ENCODE results near the gene PIK3R6.
"Not testable (repeated sequence)": the region's sequence is repeated elsewhere in the genome, so short reads cannot be mapped to it uniquely, and the experiment has no call there.

The PIK3R6 gene

DNA sequence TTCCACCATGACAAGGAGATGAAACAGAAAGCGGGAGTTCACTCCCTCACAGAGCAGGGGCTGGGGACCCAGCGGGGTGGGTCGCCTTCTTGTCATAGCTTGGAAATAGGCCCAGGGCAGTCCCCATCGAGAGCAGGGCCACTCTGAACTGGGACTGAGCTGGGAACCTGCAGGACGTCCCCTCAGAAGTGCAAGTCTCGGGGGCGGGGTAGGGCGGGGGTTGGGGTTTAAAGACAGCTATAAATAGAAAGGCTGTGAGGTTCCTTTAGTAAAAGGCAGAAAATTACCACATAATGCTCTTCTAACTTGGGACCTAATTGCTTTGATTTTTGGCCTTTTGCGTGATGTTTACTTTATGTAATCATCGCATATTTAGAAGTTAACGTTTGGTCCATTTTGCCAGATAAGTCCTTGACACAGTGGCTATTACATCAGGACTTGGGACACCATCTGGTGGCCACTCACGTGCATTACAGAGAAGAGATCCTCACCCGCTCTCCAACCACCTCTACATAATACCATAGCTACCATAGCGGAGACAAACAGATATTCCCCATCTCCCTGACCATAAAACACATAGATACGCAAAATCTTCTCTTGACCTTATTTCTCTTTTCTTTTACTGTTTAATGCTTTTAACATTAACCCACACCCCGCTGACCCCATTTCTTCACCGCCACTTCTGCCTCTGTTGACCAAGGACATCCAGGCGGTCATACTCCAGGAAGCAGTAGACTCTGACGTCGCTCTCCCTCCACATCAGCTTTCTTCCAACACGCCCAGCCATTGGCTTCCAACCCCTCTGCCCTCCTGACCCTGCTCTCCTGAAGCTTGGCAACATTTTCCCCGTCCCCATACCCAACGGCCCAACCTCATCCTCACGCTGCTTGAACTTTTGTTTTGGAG, 27.5 kb upstream of the PIK3R6 start:
- DNase-seq (ENCODE audit: low spot score), result peak; percentile 55

DNA sequence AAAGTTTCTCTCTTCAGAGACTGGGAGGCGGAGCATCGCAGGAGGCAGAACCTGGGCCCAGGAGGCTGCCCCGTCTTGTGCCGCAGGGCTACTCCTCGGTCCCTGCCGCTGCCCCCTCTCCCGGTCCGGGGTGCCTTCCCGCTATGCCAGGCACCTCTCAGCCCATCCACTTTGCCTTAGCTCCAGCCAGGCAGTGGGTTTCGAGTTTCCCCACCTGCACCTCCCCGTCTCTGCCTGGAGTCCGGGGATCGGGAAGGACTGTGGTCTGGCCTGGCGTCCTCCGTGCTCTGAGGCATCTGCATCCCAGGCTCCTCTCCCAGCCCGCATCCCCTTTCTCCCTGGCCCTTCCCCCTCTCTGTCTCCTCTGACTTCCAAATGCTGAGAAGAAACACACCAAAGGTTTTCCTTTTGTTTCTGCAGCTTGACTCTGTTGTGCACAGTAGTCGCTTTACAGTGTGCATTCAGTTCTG, 26.8 kb upstream of the PIK3R6 start:
- no peak for DNase-seq (ENCODE audit: low spot score)

DNA sequence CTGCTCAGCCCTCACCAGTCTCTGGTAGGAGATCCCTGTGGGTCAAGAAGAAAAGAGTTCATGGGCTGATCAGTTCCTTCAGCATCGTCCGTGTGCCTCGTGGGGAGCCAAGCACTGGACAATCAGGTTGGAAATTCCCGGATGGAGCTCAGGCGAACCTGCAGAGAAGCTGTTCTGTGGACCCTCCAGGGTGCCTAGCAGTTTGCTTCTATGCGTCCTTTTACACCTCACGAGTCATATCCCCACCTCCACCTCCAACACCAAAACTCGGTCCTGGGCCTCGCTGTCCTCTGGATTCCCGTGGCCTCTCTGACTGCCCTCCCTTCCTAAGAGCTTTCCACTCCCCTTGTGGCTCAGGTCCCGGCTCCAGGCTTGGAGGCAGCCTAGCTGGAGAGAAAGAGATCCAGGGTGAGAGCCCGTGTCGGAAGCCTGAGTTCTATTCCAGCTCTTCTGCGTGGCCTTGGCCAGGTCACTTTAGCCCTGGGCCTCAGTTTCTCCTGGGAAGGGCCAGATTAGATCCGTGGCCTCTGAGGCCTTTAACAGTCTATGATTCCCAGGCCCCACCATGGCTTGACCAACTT, 26.2 kb upstream of the PIK3R6 start:
- no peak for DNase-seq (ENCODE audit: low spot score)

DNA sequence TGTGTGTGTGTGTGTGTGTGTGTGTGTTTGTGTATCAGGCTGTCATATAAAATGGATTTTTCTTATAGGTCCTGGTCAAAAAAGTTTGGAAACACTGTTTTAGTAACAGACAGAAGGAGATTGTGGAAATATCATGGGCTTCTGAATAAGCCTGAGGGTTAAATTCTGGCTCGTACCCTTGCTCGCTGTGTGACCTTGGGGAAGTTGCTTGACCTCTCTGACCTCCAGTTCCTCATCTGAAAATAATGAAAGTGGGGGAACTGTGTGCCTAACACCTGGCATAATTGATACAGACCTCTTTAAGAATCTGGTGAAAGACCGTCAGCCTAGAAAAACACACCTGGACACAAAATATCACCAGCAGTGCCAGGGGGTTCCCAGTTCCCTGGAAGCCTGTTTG, 25.6 kb upstream of the PIK3R6 start:
- no peak for DNase-seq (ENCODE audit: low spot score)

DNA sequence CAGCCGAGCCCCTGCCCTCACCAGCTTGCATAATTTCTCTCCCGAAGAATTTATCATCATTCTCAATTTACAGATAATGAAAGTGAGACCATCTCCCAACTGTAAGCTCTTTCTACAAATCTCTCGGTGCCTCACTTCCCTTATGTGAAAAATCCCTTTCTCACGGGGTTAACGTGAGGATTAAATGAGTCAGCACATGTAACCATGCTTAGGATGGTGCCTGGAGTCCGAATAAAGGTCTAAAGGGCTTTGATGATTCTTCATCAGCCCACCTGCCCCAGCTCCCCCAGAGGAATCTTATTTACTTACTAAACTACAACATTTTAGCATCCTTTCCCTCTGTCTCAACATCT, 24.8 kb upstream of the PIK3R6 start:
- no peak for DNase-seq (ENCODE audit: low spot score)

DNA sequence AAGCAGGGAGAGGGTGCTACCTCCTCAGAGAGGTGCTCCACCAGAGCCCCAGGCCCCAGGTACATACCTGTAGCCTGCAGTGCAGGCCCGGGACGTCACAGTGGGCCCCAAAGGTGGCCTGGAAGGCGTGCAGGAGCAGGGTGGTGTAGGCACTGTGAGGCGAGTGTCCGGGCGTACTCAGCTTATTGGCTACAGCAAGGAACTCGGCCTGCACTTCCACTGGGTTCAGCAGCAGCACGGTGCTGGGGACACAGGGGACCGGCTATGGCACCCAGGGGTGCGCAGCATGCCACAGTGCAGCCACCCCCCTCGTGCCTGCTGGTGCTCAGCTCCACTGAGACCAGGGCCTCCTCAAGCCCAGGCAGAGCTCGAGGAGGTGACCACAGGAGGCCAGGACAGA, 23.2 kb upstream of the PIK3R6 start:
- no peak for DNase-seq (ENCODE audit: low spot score)

DNA sequence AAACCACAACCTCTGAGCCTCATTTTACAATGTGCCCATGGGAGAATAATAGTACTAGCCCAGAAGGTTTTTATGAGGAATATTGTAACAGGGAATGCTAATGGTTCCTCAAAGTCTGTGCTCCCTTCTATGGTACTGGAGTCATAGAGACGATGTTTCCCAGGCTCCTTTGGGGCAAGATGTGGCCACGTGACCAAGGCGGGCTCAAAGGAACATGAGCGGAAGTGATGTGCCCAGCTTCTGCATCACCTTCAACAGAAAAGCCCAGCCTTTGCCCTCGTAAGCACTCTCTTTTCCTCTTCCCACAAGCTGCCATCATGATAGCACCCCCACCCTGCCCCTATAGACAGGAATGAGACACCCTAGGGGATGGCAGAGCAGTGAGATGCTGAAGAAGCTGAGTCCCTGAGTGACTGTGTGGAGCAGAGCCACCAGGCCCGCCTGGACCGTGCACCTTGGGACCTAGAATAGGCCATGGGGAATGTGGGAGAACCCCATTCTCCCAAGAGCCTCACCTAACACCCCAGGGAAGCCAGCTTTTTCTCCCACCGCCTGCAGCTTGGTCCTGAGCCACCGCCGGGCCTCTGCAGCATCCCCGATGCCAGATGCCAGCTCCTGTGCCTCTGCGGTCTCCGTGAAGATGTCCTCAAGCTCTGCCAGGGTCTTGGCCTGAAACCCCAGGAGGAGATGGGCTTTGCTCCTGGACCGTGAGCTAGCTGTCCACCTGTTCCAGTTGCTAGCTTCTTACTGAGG, 22.2 kb upstream of the PIK3R6 start:
- no peak for DNase-seq (ENCODE audit: low spot score)

DNA sequence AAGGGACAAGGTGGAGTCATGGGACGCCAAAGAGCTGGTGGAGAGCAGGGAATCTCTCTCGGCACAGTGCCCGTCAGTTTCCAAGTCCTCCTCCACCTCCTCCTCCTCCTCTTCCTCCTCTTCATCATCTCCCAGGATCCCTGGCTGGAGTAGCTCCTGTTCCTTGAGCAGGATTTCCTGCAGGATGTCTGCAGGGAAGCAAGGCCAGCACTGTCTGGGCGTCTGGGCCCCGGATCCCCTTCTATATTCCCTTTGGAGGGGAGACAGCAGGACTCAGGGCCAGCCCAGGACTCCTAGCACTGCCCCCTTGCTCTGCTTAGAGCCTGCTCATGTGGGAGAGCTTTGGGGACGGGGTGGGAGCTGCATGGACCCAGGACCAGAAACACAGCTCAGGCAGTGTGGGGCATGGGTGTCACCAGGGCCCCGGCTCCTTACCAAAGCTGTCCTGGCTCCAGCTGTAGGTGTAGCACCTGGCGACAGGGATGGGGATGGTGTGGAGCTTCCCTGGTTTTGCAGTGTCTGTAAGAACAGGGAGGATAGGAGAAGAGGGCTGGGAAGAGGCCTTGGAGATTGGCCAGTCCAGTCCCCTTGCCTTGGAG, 21.3 kb upstream of the PIK3R6 start:
- no peak for DNase-seq (ENCODE audit: low spot score)

DNA sequence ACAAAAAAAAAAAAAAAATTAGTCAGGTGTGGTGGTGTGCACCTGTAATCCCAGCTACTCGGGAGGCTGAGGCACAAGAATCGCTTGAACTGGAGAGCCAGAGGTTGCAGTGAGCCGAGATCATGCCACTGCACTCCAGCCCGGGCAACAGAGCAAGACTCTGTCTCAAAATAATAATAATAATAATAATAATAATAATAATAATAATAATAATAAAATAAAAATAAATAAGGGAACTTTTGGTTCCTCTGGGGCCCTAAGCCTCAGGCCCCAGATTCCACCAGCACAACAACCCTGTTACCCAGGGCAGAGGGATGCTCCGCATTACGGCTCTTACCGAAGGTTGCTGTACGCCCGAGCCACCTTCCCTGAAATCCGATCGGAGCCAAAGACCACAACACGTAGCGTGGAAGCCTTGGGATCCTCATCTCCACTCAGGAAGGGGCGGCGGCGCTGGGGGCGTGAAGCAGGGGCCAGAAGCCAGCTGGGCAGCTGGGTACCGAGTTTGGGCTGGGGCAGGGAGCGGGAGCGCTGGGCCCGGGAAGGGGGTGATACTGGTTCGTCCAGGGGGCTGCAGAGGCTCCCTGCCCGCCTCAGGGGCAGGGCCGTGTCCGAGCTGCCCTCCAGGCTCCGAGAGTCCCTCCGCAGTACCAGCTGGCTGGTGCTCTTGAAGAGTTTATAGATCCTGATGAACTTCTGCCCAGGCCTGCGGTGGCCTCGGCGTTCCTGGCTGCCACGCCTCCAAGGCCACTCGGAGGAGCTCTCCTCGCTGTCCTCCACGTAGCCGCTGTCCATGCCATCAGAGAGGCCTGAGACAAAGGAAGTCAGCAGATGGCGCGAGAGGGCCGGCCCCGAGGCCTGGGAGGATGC, 20.6 kb upstream of the PIK3R6 start:
- DNase-seq (ENCODE audit: low spot score), result no peak

DNA sequence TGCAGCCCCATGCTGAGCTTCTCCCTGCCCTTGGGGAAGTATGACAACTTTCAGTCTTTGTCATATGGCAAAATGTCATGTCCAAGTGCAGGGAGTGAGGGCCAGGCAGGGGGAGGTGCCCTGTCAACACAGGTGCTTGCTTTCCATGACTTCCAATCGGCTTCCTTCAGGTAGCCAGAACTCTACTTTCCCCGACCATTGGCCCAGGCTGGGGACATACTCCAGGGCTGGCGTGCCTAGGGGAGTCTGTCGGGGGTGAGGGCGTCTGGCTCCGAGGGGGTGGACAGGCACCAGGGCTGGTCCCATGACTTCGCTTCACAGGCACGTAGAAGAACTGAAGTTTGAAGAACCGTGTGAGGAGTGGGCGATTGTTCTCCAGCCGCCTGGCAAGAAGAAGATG, 19.8 kb upstream of the PIK3R6 start:
- DNase-seq (ENCODE audit: low spot score), result no peak

DNA sequence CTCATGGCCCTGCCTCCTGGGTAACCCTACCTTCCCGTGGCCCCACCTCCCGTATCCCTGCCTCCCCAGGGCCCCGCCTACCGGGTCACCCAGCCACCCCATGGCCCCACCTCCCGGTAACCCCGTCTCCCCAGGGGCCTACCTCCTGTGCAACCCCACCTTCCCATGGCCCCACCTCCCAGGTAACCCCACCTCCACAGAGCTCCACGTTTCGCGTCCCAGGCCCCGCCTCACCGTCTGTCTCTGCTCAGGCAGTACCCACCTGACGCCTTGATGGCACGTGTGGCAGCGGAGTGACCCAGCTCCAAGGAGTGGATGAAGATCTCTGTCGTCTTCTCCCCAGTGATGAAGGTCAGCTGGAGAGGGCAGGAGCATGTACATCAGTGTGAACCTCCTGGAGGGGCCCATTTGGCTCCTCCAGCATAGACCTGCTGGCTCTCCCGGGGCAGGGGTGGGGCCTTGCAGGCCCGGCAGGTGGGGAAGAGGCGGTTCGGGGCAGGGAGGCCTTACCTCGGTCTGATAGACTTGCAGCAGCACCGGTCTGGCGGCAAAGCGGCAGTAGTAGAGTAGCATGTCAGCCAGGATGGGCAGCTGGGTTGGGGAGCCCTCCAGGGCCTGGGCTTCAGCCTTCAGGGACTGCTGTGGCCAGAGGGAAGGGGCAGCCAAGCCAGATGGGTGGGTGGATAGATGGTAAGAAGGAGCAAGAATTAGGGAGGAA, 18.7 kb upstream of the PIK3R6 start:
- no peak for DNase-seq (ENCODE audit: low spot score)

DNA sequence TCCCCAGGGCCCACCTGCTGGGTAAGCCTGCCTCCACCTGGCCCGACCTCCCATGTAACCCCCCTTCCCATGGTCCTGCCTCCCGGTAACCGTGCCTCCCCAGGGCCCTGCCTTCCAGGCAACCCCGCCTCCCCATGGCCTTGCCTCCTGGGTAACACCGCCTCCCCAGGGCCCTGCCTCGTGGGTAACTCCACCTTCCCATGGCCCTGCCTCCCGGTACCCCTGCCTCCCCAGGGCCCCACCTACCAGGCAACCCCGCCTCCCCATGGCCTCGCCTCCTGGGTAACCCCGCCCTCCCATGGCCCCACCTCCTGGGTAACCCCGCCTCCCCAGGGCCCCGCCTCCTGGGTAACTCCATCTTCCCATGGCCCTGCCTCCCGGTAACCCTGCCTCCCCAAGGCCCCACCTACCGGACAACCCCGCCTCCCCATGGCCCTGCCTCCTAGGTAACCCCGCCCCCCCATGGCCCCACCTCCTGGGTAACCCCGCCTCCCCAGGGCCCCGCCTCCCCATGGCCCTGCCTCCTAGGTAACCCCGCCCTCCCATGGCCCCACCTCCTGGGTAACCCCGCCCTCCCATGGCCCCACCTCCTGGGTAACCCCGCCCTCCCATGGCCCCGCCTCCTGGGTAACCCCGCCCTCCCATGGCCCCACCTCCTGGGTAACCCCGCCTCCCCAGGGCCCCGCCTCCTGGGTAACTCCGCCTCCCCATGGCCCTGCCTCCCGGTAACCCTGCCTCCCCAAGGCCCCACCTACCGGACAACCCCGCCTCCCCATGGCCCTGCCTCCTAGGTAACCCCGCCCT, 17.9 kb upstream of the PIK3R6 start:
- DNase-seq (ENCODE audit: low spot score), result not testable (repeated sequence)

DNA sequence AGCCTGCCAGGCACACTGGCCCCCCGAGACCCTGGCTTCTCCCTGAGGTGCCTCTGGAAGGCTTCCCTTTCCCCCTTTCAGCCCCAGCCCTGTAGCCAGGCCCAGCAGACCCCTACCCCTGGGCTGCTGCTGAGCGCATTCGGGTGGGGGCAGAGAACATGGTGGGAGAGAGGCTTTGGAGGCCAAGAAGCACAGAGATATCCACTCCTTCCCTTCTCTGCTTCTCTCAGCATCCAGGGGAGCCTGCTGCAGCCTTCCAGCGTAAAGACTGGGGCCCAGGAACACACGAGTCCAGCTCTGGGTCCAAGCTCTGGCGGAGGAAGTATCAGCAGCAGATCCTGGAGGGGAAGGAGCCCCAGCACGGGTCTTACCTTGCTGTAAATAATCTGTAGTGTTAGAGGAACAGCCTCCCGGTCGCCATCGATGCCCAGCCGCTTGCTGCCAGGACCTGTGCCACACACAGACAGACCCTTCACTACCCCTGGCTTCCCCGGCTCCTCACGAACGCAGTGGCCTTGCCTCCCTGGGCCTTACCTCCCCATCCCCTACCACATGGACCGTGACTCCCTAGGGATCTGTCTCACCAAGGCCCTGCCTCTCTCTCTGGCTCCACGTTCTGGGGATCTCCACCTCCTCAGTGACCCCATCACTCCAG, 17.0 kb upstream of the PIK3R6 start:
- DNase-seq (ENCODE audit: low spot score), result no peak

DNA sequence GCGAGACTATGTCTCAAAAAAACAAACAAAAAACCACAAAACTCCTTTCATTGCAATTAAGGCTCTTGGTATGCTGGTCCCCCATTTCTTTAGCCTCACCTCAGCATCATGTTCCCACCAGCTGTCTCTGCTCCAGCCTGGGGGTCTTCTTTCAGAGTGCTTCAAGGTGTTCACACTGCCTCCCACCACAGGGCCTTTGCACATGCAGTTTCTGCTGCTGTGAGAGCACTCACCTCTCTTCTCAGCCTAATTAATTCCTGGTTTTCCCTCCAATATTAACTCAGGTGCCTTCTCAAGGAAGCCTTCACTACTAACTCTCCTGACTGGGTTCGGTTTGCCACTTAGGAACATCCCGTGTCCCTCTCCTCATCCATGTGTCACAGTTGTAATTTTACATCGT, 15.9 kb upstream of the PIK3R6 start:
- DNase-seq (ENCODE audit: low spot score), result no peak

DNA sequence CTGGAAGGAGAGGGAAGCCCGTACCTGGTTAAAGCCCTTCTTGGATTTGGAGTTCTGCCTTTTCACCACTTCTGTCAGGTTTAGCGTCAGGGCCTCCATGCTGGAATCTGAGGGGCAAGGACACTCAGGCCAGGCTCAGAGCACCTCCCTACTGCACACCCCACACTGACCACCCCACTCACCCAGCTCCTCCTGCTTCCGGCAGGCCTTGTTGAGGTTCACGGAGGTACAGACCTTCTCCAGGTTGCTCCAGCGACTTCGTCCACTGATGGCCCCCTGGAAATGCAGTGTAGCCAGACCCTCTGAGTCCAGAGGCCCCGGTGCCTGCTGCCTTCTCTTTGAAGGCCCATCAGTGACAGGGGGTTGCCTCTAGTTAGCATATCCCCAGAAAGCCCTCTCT, 14.1 kb upstream of the PIK3R6 start:
- DNase-seq (ENCODE audit: low spot score), result no peak

DNA sequence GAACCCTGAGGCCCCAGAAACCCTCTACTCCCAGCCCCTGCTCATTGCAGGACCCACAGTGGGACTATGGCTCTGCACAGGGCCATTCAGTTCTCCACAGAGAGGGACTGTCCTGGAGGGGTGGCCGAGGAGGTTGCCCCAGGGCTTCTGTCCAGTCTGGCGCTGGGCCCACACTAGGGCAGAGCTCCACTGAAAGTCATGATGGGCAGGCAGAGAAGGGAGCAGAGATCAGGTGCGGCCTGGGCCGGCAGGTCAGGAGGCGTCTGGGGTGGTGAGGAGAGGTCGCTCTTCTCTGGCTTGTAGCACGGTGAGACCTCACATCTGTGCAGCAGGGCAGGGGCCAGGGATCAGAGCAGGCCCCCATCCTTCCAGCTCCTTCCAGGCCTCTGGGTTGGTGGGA, 13.0 kb upstream of the PIK3R6 start:
- no peak for DNase-seq (ENCODE audit: low spot score)

DNA sequence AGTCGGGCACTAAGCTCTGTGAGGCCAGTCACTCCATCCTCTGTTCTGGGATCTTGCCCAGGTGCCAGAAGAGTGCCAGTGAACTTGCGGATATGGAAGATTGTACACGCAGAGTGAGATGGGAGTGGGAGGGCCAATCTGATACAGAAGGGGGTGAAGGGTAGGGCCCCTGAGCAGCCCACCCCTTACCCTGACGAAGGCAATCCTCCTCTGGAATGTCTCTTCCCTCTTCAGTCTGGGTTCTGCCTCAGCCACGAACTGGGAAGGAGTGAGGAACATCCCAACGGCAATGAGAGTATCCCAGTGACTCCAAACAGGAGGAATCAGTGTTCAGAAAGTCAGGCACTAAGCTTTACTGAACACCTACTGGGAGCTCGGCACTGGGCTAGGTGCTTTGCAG, 11.9 kb upstream of the PIK3R6 start:
- no peak for DNase-seq (ENCODE audit: low spot score)

DNA sequence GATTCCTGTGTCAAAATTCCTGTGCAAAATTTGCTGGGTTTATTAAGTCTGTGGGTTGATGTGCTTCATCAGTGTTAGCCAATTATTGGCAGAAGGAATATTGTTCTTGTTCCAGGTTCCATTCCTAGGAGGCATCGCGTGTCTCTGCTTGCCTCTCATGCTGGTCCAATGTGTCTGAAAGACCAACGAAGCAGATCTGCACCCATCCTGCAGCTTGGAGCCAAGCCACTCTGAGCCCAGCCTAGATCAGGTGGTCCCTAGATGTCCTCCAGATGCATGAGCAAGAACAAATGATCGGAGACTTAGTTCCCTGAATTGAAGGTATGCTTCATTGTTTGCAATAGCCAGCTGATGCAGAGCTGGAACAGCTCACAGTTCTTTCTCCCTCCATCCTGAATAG, 10.5 kb upstream of the PIK3R6 start:
- DNase-seq (ENCODE audit: low spot score), result no peak

DNA sequence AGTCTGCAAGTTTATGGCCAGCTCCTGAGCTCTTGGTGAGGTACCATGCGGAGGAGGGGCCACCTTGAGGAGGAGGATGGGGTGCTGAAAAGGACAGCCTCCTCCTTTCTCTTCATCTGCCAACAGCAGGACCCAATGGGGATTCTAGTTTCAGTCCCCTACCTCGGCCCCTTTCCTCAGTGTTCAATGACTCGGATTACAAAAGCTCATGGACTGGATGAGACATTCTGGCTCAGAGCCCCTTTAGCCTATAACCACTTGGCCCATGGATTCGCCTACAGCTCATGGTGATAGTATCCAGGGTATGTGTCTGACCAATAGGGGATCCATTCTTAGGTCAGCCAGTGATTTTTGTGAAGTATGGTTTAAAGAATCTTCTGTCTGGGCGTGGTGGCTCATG, 8.5 kb upstream of the PIK3R6 start:
- DNase-seq (ENCODE audit: low spot score), result no peak

DNA sequence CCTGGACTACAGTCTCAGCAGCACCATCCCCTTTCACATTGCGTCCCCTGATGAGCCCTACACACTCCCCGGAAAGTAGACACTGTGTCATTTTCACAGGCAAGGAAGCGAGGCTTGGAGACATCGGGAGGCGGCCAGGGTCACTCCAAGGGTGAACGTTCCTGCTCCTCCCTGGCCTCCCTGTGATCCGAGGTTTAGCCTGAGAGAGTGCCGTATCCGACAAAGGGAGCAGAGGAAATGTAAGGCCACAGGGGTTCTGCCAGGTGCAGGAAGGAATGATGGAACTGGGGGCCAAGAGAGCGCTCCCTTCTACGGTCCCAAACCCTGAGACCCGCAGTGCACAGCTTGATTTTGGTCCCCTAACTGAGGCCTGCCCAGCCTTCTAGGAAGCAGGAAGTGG, 8.0 kb upstream of the PIK3R6 start:
- no peak for DNase-seq (ENCODE audit: low spot score)
